Activated naive CD4-positive, alpha-beta T cell (primary cell): ENCODE data around the gene PROK1.
"Not testable (repeated sequence)": the region's sequence is repeated elsewhere in the genome, so short reads cannot be mapped to it uniquely, and the experiment has no call there.

ENCODE experiments used
- DNase-seq, 4 experiments: peaks; one replicate each; lab custom pipeline; 2025; lab: John Stamatoyannopoulos, UW

The PROK1 gene

GRCh38 chr1:110450929-110451328, at the start of gene PROK1:
PROK1 (plus strand) TSS chr1:110451149; CDS start chr1:110451217, 68 bp downstream.
- DNase-seq, result no peak

DNA sequence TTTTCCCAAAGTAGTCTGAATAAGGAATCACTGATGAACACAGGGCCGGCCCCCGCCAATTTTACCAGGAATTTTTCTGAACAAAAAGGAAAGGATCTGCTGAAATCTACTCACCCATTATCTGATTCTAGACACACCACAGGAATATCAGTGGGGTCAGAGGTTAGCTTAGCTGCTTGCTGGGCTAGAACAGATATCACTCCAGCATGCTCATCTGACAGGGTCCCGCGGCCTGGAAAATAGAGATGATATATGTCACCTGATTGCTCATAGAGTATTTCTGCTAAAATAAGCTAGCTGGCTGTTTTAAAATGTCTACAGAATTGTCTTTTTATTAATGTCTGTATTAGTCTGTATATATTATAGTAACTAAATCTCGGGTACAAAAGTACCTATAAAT, 47.1 kb upstream of the PROK1 start:
- DNase-seq, result no peak

DNA sequence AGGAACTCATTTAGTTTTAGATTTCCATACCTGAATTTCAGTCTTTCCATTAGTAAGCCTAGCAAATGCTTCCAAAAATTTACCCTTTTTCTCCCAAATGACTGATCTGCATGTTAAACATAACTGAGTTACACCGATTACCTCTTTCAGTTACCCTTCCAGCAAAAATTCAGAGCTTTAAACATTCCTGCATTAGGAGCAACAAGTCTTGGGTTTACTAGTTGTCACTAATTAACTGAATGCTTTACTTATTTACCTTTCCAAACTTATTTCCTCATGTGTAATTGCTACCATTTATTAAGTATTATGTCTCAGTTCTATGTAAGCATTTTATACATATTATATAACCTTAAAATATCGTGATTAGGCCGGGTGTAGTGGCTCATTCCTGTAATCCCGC, 46.5 kb upstream of the PROK1 start:
- no peak for DNase-seq

DNA sequence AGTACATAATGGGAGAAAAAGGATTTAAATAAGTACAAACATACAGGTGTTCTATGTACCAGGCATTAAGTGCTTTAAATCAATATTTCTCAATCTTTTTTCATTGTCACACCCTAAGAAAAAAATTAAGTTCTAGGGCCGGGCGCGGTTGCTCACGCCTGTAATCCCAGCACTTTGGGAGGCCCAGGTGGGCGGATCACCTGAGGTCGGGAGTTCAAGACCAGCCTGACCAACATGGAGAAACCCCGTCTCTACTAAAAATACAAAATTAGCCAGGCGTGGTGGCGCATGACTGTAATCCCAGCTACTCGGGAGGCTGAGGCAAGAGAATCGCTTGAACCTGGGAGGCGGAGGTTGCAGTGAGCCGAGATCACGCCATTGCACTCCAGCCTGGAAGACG, 44.5 kb upstream of the PROK1 start:
- not testable (repeated sequence) for DNase-seq

- DNase-seq, result peak; percentile 79 to 83 (median 82)
Observed at GRCh38 chr1:110407260-110408210, 43.4 kb upstream of the PROK1 start, which contains the start of gene LAMTOR5. LAMTOR5 (minus strand) TSS chr1:110407694; CDS start chr1:110407620, 74 bp downstream.

DNA sequence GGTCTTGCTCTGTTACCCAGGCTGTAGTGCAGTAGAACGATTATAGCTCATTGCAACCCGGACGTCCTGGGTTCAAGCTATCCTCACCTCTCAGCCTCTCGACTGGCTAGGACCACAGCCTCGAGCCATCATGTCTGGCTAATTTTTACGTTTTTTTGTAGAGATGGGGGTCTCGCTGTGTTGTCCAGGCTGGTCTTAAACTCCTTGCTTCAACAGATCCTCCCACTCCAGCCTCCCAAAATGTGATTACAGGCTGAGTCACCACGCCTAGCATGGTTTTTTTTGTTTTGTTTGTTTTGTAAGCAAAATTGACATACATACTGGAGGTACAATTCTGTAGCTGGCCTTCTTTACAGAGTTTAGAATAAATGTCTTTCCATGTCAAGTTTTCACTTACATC, 42.5 kb upstream of the PROK1 start:
- no peak for DNase-seq

- no peak for DNase-seq
Observed at GRCh38 chr1:110409316-110409715, 41.6 kb upstream of the PROK1 start.

DNA sequence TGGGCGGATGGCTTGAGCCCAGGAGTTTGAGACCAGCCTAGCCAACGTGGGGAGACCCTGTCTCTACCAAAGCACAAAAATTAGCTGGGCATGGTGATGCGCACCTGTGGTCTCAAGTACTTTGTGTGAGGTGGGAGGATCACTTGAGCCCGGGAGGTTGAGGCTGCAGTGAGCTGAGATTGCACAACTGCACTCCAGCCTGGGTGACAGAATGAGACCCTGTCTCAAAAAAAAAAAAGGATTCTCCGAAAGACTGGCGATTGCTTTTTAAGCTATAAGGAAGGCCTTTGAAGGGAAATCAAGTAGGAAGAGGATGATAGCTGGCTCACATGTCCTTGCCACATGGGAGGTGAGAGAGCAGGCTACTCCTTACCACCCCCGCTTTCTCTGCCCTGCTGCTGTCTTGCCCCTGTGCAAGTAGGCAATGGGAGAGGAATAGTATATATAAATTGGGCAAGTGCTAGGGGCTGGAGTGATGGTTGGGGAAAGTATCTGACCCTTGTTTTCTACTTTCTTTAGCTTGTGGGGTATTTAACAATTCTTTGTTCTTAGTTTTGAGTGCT, 39.7 kb upstream of the PROK1 start:
- DNase-seq, result no peak

DNA sequence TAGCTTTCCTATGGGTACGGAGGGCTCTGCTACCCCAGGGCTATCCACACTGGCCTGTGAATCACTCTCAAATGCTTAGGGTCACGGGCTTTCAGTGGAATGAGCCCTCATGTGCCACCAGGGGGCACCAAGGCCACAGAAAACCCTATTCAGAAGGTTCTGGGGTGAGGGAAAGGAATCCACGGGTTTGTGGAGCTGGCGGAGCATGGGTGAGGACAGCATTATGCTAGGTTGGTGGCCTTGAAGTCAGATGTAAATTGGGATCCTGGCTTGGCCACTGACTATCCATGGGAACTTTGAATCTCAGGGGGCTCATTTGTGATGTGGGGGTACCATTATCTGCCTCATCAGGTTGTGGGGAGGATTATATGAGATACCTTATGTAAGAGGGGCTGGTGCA, 38.4 kb upstream of the PROK1 start:
- peak in 3 of 4 experiments; percentile 18 to 49 (median 28) for DNase-seq

GRCh38 chr1:110413045-110413444, 37.9 kb upstream of the PROK1 start:
- DNase-seq, result not testable (repeated sequence)

- no peak for DNase-seq
Observed at GRCh38 chr1:110418729-110419128, 32.2 kb upstream of the PROK1 start.

DNA sequence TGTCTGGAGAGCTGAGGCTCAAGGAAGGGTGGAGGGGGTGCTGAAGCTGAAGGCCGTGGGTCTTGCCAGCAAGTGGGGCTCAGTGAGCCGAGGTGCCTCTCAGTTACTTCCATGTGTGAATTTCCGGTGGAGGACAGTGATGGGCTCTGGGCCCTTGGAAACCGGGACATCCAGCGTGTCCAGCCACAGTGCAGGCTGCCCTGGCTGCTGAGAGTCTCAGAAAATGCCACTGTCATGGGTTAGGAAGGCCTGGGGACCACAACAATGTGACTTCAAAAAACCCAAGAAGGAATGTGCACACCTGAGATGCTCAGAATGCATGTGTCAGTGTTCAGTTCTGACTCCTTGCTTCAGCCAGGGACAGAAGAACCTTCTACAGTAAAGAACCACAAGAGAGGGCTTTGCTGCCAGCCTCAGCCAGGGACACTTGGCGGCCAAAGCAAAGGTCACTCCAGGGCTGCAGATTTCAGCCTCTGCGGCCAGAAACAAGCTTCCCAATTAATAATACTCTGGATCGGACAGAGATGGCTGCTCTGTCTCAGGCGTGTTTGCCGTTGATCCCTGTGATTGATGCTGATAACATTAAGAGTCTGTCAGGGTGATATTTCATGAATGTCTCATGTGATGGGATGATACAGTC, 30.8 kb upstream of the PROK1 start:
- DNase-seq, result no peak

DNA sequence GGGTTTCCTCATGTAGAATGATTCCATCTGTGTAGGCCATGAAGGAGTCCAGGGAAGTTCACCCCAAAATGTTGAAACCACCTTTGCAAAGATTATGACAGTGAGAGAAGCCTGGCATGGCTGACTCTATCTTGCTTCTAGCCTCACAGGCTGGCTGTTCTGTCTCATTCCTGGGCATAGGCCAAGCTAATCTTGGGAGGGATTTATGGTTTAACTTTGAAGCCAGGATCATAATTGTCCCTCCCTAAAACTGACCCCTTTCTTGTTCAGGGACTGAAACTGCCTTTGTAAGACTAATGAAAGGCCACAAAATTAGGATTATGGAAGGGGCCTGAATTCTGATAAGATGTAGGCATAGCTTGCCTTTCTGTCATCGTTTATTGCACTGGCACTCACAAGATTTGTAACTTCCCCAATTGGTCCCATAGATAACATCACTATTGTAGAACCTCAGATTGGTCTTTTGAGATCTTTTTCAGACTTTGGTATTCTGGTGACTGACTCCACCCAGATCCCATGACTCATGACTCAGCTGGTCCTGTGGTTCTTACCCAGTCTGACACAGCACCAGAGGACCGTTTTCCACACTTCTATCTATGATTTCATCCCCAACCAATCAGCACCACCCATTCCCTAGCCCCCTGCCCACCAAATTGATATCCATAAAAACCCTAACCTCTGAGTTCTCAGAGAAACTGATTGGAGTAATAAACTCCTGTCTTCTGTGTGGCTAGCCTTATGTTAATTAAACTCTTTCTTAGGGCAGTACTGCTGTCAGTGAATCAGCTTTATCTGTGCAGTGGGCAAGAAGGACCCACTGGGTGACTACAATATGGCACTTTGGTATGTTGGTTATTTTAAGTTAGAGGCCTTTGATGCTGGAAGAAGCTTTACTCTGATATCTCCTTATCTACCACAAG, 29.8 kb upstream of the PROK1 start:
- DNase-seq, result no peak

DNA sequence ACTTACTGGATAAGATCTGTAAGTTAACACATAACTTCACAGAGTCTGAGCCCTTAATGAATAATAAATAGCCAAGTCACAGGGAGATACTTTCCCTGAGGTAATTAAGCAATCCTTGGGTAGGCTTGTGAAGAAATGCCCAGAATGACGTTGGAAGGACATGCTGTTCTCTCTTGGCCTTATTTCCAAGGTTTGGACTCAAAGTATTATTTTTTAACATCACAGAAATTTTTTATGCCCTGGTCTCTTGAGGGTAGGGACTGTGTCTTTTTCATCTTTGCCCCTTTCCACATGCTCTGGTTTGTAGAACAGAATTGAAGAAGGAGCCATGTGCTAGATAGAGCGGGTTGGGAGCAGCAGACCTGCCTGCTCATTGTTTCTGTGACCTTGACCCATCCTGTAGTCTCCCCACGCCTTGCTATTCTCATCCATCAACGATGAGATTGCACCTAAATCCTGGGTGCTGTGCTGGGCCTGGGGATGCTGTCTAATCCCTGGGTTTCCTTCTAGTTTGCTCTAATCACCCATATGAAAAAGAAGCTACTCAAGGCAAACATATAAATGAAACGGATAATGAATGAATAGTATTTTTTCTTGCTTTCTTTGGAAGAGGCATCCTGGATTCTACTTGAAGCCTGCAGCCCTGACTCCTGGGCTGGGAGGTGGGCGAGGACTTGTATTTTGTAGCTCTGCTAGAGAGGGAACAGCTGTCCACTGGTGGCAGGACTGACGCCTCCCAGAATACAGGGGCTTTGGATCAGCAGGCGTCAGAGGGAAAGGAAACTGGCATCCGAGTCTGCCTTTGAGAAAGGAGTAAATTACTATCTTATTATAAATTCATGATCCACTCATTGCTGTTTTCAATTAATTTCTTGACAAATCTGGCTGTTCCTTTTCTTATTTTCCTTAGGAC, 26.0 kb upstream of the PROK1 start:
- DNase-seq, result no peak

GRCh38 chr1:110425612-110426152, 25.3 kb upstream of the PROK1 start:
- DNase-seq, result no peak

DNA sequence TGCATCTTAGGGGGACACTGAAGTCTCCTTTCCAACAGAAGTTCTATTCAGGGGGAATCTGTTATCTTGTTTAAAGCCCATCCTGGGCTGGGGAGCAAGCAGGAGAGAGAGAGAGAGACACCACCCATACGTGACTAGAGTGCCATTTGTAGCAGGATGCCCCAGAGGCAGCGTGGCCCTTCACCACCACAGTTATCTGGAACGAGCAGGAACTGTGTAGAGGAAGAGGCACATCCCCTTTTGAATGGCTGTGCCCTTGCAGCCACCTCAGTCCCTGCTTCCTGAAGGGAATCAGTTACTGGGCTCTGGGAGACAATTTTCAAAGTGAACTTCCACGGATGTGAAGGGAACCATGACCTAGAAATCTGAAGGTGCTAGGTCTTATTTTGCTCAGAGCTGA, 24.1 kb upstream of the PROK1 start:
- no peak for DNase-seq

- DNase-seq, result no peak
Observed at GRCh38 chr1:110428946-110429345, 22.0 kb upstream of the PROK1 start.

DNA sequence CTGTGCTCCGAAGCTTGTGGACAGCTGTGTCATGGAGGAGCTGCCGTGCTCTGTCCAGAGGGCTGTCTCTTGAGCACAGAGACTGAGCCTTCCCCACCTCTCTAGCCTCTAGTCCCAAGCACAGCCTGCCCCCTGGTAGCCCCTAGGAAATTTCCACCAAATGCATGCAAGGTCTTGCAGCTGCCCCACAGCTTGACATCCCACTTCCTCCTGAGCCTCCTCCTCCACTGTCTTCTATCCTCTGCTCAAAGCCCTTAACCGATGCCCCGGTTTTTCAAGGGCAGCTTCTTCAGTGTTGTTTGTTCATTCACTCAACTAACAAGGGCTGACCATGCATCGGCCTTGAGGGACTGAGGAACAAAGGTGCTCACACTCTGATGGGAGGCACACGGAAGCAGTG, 20.6 kb upstream of the PROK1 start:
- no peak for DNase-seq

DNA sequence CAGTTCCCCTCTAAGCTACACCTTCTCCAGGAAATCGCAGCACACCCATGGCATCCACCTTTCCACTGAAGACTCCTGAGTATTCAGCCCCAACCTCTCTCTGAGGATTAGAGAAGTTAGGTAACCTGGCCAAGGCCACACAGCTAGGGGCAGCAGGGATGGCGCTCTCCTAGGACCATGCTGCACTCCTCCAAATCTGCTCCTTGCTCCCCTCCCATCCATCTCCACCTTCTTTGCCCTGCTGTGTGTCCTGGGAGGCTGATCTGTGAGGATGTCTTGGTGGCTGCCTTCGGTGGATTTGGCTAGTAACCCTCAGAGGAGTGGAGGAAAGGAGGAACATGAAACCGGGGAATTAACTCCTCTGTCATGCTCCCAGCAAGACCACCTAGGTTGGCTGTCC, 20.0 kb upstream of the PROK1 start:
- no peak for DNase-seq

GRCh38 chr1:110433213-110433612, 17.7 kb upstream of the PROK1 start:
- no peak for DNase-seq
